ENCODE results near the gene LCN6.

Gene LCN6

DNA sequence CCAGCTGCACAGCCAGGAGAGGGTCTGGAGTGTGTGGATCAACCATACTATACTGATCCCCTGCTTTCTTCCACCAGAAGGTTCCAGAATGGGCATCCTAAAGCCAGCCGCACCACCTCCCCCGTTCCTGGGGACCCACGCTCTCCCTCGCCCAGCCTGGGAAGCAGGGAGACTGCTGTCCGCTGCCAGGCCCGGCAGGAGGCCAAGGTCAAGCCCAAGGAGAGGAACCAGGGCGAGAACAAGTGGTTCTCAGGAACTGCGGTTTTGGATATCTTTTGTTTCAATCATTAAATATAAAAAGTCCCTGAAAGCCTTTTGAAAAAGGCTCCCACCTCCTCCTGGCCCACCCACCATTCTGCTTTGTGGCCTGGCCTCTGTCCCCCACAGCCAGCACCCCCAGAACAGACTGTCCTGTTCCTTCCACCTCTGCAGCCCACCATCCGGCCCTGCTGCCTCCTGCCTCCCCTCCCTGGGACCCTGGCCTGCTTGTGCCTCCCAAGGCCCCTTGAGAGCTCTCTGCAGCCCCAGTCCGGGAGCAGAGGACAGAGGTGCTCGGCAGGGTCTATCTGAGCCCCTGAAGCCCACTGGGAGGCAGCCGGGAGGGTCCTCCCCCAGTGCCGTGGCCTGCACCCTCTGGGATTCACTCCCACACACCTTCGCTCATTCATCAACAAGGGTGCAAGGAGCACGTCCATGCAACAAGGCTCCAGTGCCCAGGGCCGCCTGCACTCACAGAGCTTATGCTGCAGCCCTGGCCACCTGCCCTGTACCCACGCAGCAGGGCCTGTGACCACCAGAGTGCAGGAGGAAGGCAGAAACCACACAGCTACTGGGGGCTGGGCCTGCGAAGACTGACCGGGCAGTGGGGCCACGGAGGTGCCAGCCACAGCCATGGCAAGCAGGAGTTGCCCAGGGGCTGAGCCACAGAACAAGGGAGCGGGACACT is 614 bp upstream of the LCN6 start:
- Histone ChIP-seq H3K79me2 (ENCODE audit: control insufficient read depth, insufficient read depth, low read length, unreplicated experiment) (no peaks in the 10 kb centered on the region), H2AFZ (ENCODE audit: low read length, unreplicated experiment) (no peak overlapping the region), H3K27me3 (ENCODE audit: insufficient read depth, low read length) (peaks cover 11% of the 10 kb centered on the region), H3K27ac (ENCODE audit: low read depth, low read length) (no peak overlapping the region), H3K36me3 (ENCODE audit: insufficient read depth, low read length) (no peaks in the 10 kb centered on the region), H3K4me3 (ENCODE audit: low read depth, low read length) (no peak overlapping the region), H3K4me1 (ENCODE audit: control insufficient read depth, insufficient read depth, low read length, unreplicated experiment) (no peaks in the 10 kb centered on the region)

DNA sequence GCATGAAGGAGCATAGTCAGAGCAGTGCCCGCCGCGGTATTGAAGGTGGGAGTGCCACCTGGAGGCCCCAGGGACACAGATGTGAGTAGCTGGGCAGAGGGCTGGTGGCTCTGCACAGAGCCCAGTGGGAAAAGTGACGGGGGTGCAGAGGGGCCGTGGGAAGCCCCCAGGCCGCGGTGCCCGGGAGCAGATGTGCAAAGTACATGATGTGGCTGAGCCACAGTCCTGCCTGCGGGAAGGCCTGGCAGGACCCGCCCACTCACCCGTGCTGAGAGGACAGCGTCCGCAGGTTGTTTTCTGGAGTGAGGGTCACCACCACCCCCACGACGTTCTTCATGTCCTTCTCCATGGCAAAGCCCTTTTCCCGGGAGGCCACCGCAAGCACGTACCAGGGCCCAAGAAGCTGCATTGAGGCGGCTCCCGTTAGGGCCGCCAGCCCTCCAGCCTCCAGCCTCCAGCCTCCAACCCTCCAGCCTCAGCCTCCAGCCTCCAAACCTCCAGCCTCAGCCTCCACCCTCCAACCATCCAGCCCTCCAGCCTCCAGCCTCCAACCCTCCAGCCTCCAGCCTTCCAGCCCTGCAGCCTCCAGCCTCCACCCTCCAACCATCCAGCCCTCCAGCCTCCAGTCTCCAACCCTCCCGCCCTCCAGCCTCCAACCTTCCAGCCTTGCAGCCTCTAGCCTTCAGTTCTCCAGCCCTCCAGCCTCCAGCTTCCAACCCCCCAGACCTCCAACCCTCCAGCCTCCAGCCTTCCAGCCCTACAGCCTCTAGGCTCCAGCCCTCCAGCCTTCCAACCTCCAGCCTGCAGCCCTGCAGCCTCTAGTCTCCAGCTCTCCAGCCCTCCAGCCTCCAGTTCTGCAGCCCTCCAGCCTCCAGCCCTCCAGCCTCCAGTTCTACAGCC is 914 bp downstream of the LCN6 start:
- Histone ChIP-seq H3K79me2 (ENCODE audit: control insufficient read depth, insufficient read depth, low read length, unreplicated experiment) (no peaks in the 10 kb centered on the region), H2AFZ (ENCODE audit: low read length, unreplicated experiment) (no peak overlapping the region), H3K4me3 (ENCODE audit: low read depth, low read length) (no peak overlapping the region), H3K36me3 (ENCODE audit: insufficient read depth, low read length) (no peaks in the 10 kb centered on the region), H3K27me3 (ENCODE audit: insufficient read depth, low read length) (peaks cover 21% of the 10 kb centered on the region), H3K4me1 (ENCODE audit: control insufficient read depth, insufficient read depth, low read length, unreplicated experiment) (no peaks in the 10 kb centered on the region), H3K27ac (ENCODE audit: low read depth, low read length) (no peak overlapping the region)

DNA sequence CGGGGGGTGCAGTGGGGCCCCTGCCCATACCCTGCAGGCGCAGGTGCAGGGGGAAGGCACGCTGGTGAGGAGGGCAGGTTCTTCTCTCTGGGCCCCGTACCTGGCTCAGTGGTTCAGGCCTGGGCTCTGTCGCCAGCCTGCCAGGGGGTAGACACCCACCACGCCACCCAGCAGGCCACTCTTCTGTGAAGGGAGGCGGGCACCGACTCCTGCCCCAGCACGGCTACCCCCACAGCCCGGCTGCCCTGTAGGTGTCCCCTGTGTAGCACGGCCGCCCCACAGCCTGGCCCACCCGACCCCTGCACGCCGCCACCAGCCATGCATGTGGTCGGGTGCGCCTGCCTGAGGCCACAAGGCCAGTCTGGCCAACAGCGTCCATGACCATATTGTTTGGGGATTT is 1.7 kb downstream of the LCN6 start:
- no peaks in the 10 kb centered on the region for H3K36me3 ChIP-seq (ENCODE audit: insufficient read depth, low read length)
- no peak overlapping the region for H2AFZ ChIP-seq (ENCODE audit: low read length, unreplicated experiment)
- no peaks in the 10 kb centered on the region for H3K79me2 ChIP-seq (ENCODE audit: control insufficient read depth, insufficient read depth, low read length, unreplicated experiment)
- peaks cover 24% of the 10 kb centered on the region for H3K27me3 ChIP-seq (ENCODE audit: insufficient read depth, low read length)
- peaks cover 4% of the 10 kb centered on the region for H3K4me1 ChIP-seq (ENCODE audit: control insufficient read depth, insufficient read depth, low read length, unreplicated experiment)
- no peak overlapping the region for H3K27ac ChIP-seq (ENCODE audit: low read depth, low read length)
- H3K4me3 ChIP-seq (ENCODE audit: low read depth, low read length), result no peak overlapping the region

DNA sequence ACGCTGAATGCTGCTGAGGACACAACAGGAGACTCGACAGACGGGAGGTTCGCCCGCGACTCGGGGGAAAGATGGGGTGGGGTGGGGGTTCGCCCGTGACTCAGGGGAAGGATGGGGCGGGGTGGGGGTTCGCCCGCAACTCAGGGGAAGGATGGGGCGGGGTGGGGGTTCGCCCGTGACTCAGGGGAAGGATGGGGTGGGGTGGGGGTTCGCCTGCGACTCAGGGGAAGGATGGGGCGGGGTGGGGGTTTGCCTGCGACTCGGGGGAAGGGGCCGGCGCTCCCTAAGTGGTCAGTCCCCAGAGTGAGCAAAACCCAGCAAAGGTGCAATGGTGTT is 2.2 kb downstream of the LCN6 start:
- Histone ChIP-seq H2AFZ (ENCODE audit: low read length, unreplicated experiment) (no peak overlapping the region), H3K27me3 (ENCODE audit: insufficient read depth, low read length) (peaks cover 23% of the 10 kb centered on the region), H3K36me3 (ENCODE audit: insufficient read depth, low read length) (no peaks in the 10 kb centered on the region), H3K4me1 (ENCODE audit: control insufficient read depth, insufficient read depth, low read length, unreplicated experiment) (peaks cover 8% of the 10 kb centered on the region), H3K79me2 (ENCODE audit: control insufficient read depth, insufficient read depth, low read length, unreplicated experiment) (no peaks in the 10 kb centered on the region), H3K27ac (ENCODE audit: low read depth, low read length) (no peak overlapping the region), H3K4me3 (ENCODE audit: low read depth, low read length) (no peak overlapping the region)

DNA sequence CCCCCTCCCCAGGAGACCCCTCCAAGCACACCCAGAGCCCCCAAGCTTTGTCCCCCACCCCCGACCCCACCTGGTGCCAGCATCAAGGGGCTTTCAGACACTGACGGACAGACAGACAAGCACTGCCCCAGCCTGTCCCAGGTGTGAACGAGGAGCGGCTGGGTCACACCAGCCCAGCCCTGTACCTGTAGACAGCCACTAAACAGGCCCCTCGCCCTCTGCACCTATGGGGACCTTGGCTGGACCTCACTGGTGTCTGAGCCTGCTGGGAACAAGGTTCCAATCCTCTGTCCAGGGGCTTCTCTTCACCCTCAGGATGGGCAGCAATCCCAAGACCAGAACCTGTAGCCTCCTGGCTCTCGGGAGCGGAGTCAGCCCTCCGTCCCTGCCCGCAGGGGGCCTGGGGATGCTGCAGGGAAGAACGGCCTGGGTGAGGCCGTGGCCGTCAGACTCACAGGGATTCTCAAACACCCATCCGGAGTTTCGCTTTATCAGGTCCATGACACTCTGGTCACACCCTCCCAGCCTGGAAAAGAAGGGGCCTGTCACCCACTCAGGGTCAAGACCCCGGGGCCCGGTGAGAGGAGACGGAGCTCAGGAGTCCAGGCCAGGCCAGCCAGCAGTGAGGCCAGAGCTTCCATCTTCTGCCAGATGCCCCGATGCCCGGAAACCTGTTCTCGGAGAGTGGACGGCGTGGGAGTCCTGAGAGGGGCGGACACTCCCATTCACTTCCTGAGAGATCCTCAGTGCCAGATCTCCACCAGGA is 2.8 kb downstream of the LCN6 start:
- Histone ChIP-seq H3K27ac (ENCODE audit: low read depth, low read length) (no peak overlapping the region), H3K79me2 (ENCODE audit: control insufficient read depth, insufficient read depth, low read length, unreplicated experiment) (no peaks in the 10 kb centered on the region), H3K4me3 (ENCODE audit: low read depth, low read length) (no peak overlapping the region), H3K4me1 (ENCODE audit: control insufficient read depth, insufficient read depth, low read length, unreplicated experiment) (peaks cover 9% of the 10 kb centered on the region), H3K36me3 (ENCODE audit: insufficient read depth, low read length) (no peaks in the 10 kb centered on the region), H2AFZ (ENCODE audit: low read length, unreplicated experiment) (no peak overlapping the region), H3K27me3 (ENCODE audit: insufficient read depth, low read length) (peaks cover 21% of the 10 kb centered on the region)

DNA sequence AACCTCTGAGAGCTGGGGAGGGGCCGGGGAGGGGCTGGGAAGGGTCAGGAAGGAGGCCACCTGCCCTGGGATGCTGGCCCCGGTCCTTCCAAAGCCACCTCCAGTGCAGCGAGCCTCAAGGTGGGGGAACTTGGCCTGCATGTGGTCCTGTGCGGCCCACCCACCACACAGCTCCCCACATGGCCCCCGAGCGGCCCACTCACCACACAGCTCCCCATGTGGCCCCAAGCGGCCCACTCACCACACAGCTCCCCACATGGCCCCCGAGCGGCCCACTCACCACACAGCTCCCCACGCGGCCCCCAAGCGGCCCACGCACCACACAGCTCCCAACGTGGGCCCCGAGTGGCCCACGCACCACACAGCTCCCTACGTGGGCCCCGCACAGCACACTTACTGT is 3.6 kb downstream of the LCN6 start:
- Histone ChIP-seq H3K27ac (ENCODE audit: low read depth, low read length) (no peak overlapping the region), H3K4me3 (ENCODE audit: low read depth, low read length) (no peak overlapping the region), H3K27me3 (ENCODE audit: insufficient read depth, low read length) (peaks cover 26% of the 10 kb centered on the region), H2AFZ (ENCODE audit: low read length, unreplicated experiment) (no peak overlapping the region), H3K79me2 (ENCODE audit: control insufficient read depth, insufficient read depth, low read length, unreplicated experiment) (no peaks in the 10 kb centered on the region), H3K36me3 (ENCODE audit: insufficient read depth, low read length) (no peaks in the 10 kb centered on the region), H3K4me1 (ENCODE audit: control insufficient read depth, insufficient read depth, low read length, unreplicated experiment) (peaks cover 9% of the 10 kb centered on the region)

DNA sequence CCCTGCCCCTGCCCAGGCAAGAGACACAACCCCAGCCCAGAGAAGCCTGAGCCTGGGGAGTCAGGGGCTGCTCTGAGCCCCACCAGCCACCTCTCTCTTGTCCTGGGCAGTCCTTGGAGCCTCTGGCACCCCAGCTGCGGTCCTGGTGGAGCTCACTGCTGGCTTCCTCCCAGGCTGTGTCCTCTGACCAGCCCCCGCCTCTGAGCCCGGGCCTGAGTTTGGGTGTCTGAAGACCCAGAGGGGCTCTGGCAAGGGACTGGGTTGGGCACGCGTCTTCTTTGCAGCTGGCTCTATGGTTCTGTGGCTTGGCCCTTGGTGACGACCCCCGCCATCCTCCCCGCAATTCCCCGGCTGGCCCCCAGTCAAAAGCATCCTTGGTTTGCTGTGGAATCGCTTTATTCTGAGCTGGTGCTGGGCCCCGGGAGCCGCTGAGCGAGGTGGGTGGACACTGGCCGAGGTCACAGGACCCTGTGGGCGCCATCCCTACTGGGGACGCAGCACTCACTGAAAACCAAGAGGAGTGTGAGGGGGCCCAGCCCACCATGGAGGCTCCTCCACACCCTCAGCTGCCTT is 4.6 kb downstream of the LCN6 start:
- Histone ChIP-seq H3K27me3 (ENCODE audit: insufficient read depth, low read length) (peaks cover 30% of the 10 kb centered on the region), H3K4me1 (ENCODE audit: control insufficient read depth, insufficient read depth, low read length, unreplicated experiment) (peaks cover 9% of the 10 kb centered on the region), H3K79me2 (ENCODE audit: control insufficient read depth, insufficient read depth, low read length, unreplicated experiment) (no peaks in the 10 kb centered on the region), H3K27ac (ENCODE audit: low read depth, low read length) (no peak overlapping the region), H3K4me3 (ENCODE audit: low read depth, low read length) (no peak overlapping the region), H3K36me3 (ENCODE audit: insufficient read depth, low read length) (no peaks in the 10 kb centered on the region), H2AFZ (ENCODE audit: low read length, unreplicated experiment) (no peak overlapping the region)

DNA sequence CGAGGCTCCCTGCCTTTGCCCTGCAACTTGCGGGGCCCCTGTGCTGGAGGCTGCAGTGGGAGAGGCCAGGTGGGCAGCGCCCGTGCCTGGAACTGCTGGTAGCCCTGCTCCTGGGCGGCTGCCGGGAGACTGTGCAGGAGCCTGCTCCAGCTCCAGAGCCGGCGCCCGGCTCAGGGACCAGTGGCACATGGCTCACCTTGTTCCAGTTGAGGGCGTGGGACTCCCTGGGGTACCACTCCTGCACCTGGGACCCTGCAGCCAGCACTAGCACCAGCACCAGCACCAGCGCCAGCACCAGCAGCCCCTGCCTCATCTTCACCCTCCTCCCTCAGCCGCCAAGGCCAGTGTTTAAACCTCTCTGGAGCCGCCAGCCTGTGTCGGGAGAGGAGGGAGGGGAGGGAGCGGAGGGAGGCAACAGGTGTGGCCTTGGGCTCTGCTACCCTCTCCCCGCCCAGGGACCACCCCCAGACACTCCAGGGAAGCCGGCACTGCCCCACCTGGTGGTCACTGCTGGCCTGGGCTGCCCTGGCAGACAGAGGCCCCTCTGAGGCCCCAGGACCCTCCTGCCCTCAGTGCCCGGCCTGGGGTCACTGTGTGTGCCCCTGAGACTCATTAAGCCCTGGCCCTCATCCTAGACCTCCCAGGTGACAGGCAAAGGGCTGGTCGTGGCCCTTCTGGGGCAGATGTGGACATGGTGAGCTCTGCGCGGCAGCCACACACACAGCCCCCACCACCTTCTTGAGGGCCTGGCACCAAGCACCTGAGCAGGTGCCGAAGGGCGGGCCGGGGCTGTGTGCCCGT is 5.5 kb downstream of the LCN6 start, which contains the start of gene LCN10:
TSS of gene LCN10 (minus strand) at position 350 of the 801 bp plus-strand sequence. CDS start at position 313, 37 bp downstream.
- H3K4me3 ChIP-seq (ENCODE audit: low read depth, low read length), result no peak within 1 kb of the TSS
- H3K27me3 ChIP-seq (ENCODE audit: insufficient read depth, low read length), result peaks cover 30% of the 10 kb centered on the region
- no peak within 1 kb of the TSS for H2AFZ ChIP-seq (ENCODE audit: low read length, unreplicated experiment)
- H3K79me2 ChIP-seq (ENCODE audit: control insufficient read depth, insufficient read depth, low read length, unreplicated experiment), result no peaks in the 10 kb centered on the region
- H3K27ac ChIP-seq (ENCODE audit: low read depth, low read length), result no peak within 1 kb of the TSS
- H3K4me1 ChIP-seq (ENCODE audit: control insufficient read depth, insufficient read depth, low read length, unreplicated experiment), result peaks cover 9% of the 10 kb centered on the region
- no peaks in the 10 kb centered on the region for H3K36me3 ChIP-seq (ENCODE audit: insufficient read depth, low read length)

DNA sequence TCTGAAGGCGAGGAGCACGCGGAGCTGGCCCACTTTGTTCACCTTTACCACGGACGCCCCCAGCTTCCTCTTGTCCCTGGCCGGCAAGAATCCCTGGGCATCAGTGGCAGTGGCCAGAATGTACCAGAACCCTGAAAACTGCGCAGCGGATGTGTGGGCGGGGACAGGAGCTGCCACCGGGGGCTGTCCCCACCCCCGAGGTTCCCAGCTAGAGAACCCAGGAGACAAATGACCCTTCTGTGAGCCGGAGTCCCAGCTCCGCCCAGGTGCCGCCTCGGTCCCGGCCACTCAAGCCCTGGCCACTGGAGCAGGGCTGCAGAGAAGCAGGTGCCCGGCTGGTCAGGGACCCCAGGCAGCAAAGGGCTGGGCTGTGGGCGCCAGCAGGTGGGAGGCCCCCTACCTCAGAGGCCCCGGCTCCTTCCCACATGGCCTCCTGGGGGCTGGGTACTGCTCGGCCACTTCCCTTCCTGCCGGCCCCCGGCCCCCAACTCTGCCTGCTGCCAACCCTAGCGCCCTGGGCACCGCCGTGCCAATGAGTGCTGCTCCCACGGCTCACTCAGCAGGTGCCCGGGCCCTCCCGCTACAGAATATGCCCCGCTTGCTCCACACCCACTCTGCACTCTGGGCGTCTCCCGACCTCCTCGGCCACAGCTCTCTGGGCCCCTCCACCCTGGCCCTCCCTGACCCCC is 6.3 kb downstream of the LCN6 start:
- Histone ChIP-seq H3K4me1 (ENCODE audit: control insufficient read depth, insufficient read depth, low read length, unreplicated experiment) (peaks cover 9% of the 10 kb centered on the region), H3K36me3 (ENCODE audit: insufficient read depth, low read length) (no peaks in the 10 kb centered on the region), H3K27ac (ENCODE audit: low read depth, low read length) (no peak overlapping the region), H3K79me2 (ENCODE audit: control insufficient read depth, insufficient read depth, low read length, unreplicated experiment) (no peaks in the 10 kb centered on the region), H3K27me3 (ENCODE audit: insufficient read depth, low read length) (peaks cover 30% of the 10 kb centered on the region), H3K4me3 (ENCODE audit: low read depth, low read length) (no peak overlapping the region), H2AFZ (ENCODE audit: low read length, unreplicated experiment) (no peak overlapping the region)

All from ACC112 (cell line).